ENCODE results near the gene ALMS1. TPM values are rescaled to one million over a fixed set of nuclear protein-coding genes. Genes with fewer than 3 reads are reported as not detected.

ALMS1 gene
- polyA plus RNA-seq, 1 experiment: 9.3 TPM

DNA sequence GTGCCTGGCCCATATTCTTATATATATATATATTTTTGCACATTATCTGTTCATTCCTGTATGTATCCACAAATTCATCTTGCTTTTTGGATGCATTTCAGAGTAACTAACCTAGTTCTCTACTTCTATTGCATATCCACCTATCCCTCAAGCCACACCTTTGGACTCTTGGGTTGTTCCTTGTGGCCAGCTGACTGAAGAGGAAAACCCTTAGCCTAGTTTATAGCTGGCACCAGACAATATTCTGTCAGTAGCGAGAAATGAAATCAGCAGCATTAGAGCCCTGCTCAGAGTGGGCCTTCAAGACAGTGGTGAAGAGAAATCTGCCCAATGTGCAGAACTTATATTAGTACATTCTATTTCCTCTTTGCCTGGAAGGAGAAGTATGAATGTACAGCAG lies 19.6 kb upstream of the ALMS1 start:
- TF ChIP-seq, protein P1, sequence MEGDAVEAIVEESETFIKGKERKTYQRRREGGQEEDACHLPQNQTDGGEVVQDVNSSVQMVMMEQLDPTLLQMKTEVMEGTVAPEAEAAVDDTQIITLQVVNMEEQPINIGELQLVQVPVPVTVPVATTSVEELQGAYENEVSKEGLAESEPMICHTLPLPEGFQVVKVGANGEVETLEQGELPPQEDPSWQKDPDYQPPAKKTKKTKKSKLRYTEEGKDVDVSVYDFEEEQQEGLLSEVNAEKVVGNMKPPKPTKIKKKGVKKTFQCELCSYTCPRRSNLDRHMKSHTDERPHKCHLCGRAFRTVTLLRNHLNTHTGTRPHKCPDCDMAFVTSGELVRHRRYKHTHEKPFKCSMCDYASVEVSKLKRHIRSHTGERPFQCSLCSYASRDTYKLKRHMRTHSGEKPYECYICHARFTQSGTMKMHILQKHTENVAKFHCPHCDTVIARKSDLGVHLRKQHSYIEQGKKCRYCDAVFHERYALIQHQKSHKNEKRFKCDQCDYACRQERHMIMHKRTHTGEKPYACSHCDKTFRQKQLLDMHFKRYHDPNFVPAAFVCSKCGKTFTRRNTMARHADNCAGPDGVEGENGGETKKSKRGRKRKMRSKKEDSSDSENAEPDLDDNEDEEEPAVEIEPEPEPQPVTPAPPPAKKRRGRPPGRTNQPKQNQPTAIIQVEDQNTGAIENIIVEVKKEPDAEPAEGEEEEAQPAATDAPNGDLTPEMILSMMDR (IDR thresholded peaks at IDR 0.05; ENCODE audit: low read depth, low read length): no peak
- Histone ChIP-seq H3K27me3 (ENCODE audit: control insufficient read depth, insufficient read depth, low read length) (peaks cover 6% of the 10 kb centered on the region), H3K4me3 (ENCODE audit: low read depth, low read length) (no peak overlapping the region), H3K27ac (ENCODE audit: low read depth, low read length) (no peak overlapping the region), H3K9me3 (ENCODE audit: control insufficient read depth, insufficient read depth, low read length) (no peaks in the 10 kb centered on the region)
- ChIA-PET POLR2A (no interaction called here), CTCF (no interaction called here)
- no peak for DNase-seq (ENCODE audit: low read depth, low spot score)

GRCh38 chr2:73368781-73369180 lies 16.9 kb upstream of the ALMS1 start:
- ChIA-PET CTCF (interaction anchor here (1.5 kb wide), 1 partner anchor 9 kb away, joined by 5 read pairs; no protein-coding TSS in a partner anchor), POLR2A (no interaction called here)
- no peak for DNase-seq (ENCODE audit: low read depth, low spot score)
- Histone ChIP-seq H3K4me3 (ENCODE audit: low read depth, low read length) (no peak overlapping the region), H3K9me3 (ENCODE audit: control insufficient read depth, insufficient read depth, low read length) (no peaks in the 10 kb centered on the region), H3K27me3 (ENCODE audit: control insufficient read depth, insufficient read depth, low read length) (peaks cover 6% of the 10 kb centered on the region), H3K27ac (ENCODE audit: low read depth, low read length) (no peak overlapping the region)
- TF ChIP-seq, protein P1 (IDR thresholded peaks at IDR 0.05; ENCODE audit: low read depth, low read length): no peak

GRCh38 chr2:73370348-73370747 lies 15.3 kb upstream of the ALMS1 start:
- POLR2A ChIA-PET: no interaction called here
- no peaks in the 10 kb centered on the region for H3K9me3 ChIP-seq (ENCODE audit: control insufficient read depth, insufficient read depth, low read length)

DNA sequence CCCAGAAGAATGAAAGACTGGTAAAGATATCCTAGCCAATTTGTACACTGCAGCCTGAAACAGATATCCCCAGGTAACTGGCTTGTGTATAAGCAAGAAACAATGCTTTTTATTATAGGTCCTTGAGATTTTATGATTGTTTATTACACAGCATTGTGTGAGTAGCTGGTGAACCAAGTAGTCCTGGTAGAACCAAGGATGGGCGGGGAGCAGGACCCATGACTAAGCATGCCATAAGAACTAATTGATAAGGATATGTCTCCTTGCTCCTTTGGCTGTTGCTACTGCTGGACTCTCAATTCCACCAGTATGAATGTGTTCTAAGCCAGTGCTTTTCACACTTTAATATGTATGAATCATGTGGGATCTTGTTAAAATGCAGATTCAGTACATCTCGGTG lies 12.3 kb upstream of the ALMS1 start:
- CTCF ChIA-PET: no interaction called here
- TF ChIP-seq, protein P1 (IDR thresholded peaks at IDR 0.05; ENCODE audit: low read depth, low read length): no peak
- no peak overlapping the region for H3K27ac ChIP-seq (ENCODE audit: low read depth, low read length)
- peaks cover 14% of the 10 kb centered on the region for H3K27me3 ChIP-seq (ENCODE audit: control insufficient read depth, insufficient read depth, low read length)
- H3K9me3 ChIP-seq (ENCODE audit: control insufficient read depth, insufficient read depth, low read length): no peaks in the 10 kb centered on the region
- no peak overlapping the region for H3K4me3 ChIP-seq (ENCODE audit: low read depth, low read length)
- DNase-seq (ENCODE audit: low read depth, low spot score): no peak
- POLR2A ChIA-PET: no interaction called here

More at GRCh38 chr2:73370348-73370747, 15.3 kb upstream of the ALMS1 start:
- DNase-seq (ENCODE audit: low read depth, low spot score): no peak
- CTCF ChIA-PET: no interaction called here
- Histone ChIP-seq H3K4me3 (ENCODE audit: low read depth, low read length) (no peak overlapping the region), H3K27ac (ENCODE audit: low read depth, low read length) (no peak overlapping the region), H3K27me3 (ENCODE audit: control insufficient read depth, insufficient read depth, low read length) (peaks cover 6% of the 10 kb centered on the region)
- TF ChIP-seq, protein P1 (IDR thresholded peaks at IDR 0.05; ENCODE audit: low read depth, low read length): no peak

GRCh38 chr2:73374269-73374668 lies 11.4 kb upstream of the ALMS1 start:
- no peak overlapping the region for H3K4me3 ChIP-seq (ENCODE audit: low read depth, low read length)
- peaks cover 14% of the 10 kb centered on the region for H3K27me3 ChIP-seq (ENCODE audit: control insufficient read depth, insufficient read depth, low read length)
- TF ChIP-seq, protein P1 (IDR thresholded peaks at IDR 0.05; ENCODE audit: low read depth, low read length): no peak
- no peak overlapping the region for H3K27ac ChIP-seq (ENCODE audit: low read depth, low read length)
- ChIA-PET POLR2A (no interaction called here), CTCF (interaction anchor here (1.2 kb wide), 1 partner anchor 14 kb away, joined by 4 read pairs; no protein-coding TSS in a partner anchor)
- H3K9me3 ChIP-seq (ENCODE audit: control insufficient read depth, insufficient read depth, low read length): no peaks in the 10 kb centered on the region
- no peak for DNase-seq (ENCODE audit: low read depth, low spot score)
